ENCODE results near the gene HGD. TPM values are rescaled to one million over a fixed set of nuclear protein-coding genes. Genes with fewer than 3 reads are reported as not detected.
"Not testable (repeated sequence)": the region's sequence is repeated elsewhere in the genome, so short reads cannot be mapped to it uniquely, and the experiment has no call there.

HGD gene
- total and polyA plus RNA-seq, 2 of the 13 experiments (the other 11 are each of a cell fraction or from before 2014, with no cell fraction given): 265 to 398 TPM

GRCh38 chr3:120719167-120719834 is 37.3 kb upstream of the HGD start:
- in situ Hi-C loops (cut with HindIII; ENCODE audit: extremely low pct_ligation_motif_present, low pct_unique_long_range_greater_than_20kb); DNase-seq (ENCODE audit: low spot score); H2AFZ ChIP-seq (ENCODE audit: low read length); H3K36me3 ChIP-seq (replicated peaks in 1 of 2; ENCODE audit: control insufficient read depth in 1 of 2, insufficient read depth in 2 of 2, low read length in 2 of 2); intact Hi-C loops (cut with micrococcal nuclease; ENCODE audit: unreplicated experiment); POLR2A ChIA-PET; H3K4me1 ChIP-seq (ENCODE audit: insufficient read depth, low read length); H3K27me3 ChIP-seq (ENCODE audit: control insufficient read depth in 1 of 2, insufficient read depth in 2 of 2, low read length in 2 of 2); ATAC-seq; FAIRE-seq; BruUV-seq (replicated peaks); H3K4me2 ChIP-seq (ENCODE audit: low read depth, low read length); H3K9ac ChIP-seq (ENCODE audit: insufficient read depth, low read depth, low read length); H4K20me1 ChIP-seq (ENCODE audit: insufficient read depth, low read length); H3K9me3 ChIP-seq (ENCODE audit: low read length); H3K27ac ChIP-seq (ENCODE audit: extremely low read length, insufficient read depth, low read length); CTCF ChIA-PET (ENCODE audit: low intra/inter-chr PET ratio, low total read pairs); H3K4me3 ChIP-seq (replicated peaks in 1 of 3; ENCODE audit: insufficient read depth in 1 of 3, low read depth in 2 of 3, low read length in 3 of 3); H3K79me2 ChIP-seq (ENCODE audit: insufficient read depth, low read length); TF ChIP-seq FOXA1 (IDR thresholded peaks at IDR 0.05): not testable (repeated sequence)
- WGBS (ENCODE audit: low lambda C conversion rate): 93% methylated on average over 12 of the region's 20 CpGs
- TF ChIP-seq FOXA1 (CRISPR knock-in tag; IDR thresholded peaks at IDR 0.05): peak; percentile 77
- 0 out of 2 replicates have a peak, but pooled peaks have one; percentile 23 for TF ChIP-seq FOXK1 (CRISPR knock-in tag; IDR thresholded peaks at IDR 0.05; ENCODE audit: borderline replicate concordance, low read depth)
- TF ChIP-seq ZMYM4 (CRISPR knock-in tag; IDR thresholded peaks at IDR 0.05): peak; percentile 22; the same call in 1 of the 2 replicates
- TF ChIP-seq ZNF891 (CRISPR knock-in tag; IDR thresholded peaks at IDR 0.05): 0 out of 2 replicates have a peak, but pooled peaks have one; percentile 18
- TF ChIP-seq ZNF292 (CRISPR knock-in tag; IDR thresholded peaks at IDR 0.05; ENCODE audit: borderline replicate concordance, low read depth): peak; percentile 33; the same call in 1 of the 2 replicates
- peak; percentile 67 for TF ChIP-seq FOXA3 (CRISPR knock-in tag; IDR thresholded peaks at IDR 0.05)
- peak; percentile 48 for TF ChIP-seq ZNF687 (CRISPR knock-in tag; IDR thresholded peaks at IDR 0.05)
- peak; percentile 18; the same call in 1 of the 2 replicates for TF ChIP-seq ZNF280B (CRISPR knock-in tag; IDR thresholded peaks at IDR 0.05; ENCODE audit: borderline replicate concordance)
- 0 out of 2 replicates have a peak, but pooled peaks have one; percentile 28 for TF ChIP-seq ARID5B (CRISPR knock-in tag; IDR thresholded peaks at IDR 0.05)

Data from HepG2 (cell line).